GM19438 (cell line): ENCODE results near the gene TMEM150B.

Experiments used
- ATAC-seq: cut with Tn5 transposase; IDR thresholded peaks from one replicate; pipeline ENCODE4 v1.9.1; 2021; ENCODE audit warnings: low read depth; ENCODE audit not compliant: unreplicated experiment

The TMEM150B gene

GRCh38 chr19:55308281-55308680 is 16.9 kb downstream of the TMEM150B start:
- no peak for ATAC-seq

- ATAC-seq: no peak
These were observed 18.4 kb downstream of the TMEM150B start for GRCh38 chr19:55306712-55307111.

- ATAC-seq: no peak
These were observed 19.1 kb downstream of the TMEM150B start for GRCh38 chr19:55305983-55306562.

- no peak for ATAC-seq
These were observed 19.6 kb downstream of the TMEM150B start for GRCh38 chr19:55305491-55305890.

- ATAC-seq: no peak
These were observed 20.2 kb downstream of the TMEM150B start for GRCh38 chr19:55304980-55305379.

DNA sequence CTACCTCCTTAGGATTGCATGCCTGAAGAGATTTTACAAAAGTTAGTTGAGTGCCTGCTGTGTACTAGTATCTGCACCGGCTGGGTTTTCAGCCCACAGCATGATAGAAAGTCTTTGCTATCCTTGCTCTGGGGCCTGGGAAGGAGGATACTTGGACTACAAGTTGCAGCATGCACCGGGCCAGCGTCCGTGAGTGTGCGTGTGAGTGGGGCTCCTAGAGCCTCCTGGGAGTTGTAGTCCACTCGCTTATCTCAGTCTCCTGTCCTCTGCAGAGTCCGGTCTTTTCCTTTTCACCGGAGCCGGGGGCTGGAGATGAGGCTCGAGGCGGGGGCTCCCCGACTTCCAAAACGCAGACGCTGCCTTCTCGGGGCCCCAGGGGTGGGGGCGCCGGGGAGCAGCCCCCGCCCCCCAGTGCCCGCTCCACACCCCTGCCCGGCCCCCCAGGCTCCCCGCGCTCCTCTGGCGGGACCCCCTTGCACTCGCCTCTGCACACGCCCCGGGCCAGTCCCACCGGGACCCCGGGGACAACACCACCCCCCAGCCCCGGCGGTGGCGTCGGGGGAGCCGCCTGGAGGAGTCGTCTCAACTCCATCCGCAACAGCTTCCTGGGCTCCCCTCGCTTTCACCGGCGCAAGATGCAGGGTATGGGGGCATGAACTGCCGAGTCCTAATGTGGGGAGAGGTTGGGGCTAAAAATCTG is 20.7 kb downstream of the TMEM150B start:
- no peak for ATAC-seq

- ATAC-seq: no peak
These were observed 21.7 kb downstream of the TMEM150B start for GRCh38 chr19:55303477-55303876.

GRCh38 chr19:55302318-55302703 is 22.8 kb downstream of the TMEM150B start:
- no peak for ATAC-seq

GRCh38 chr19:55301459-55302317 is 23.5 kb downstream of the TMEM150B start:
- ATAC-seq: no peak

DNA sequence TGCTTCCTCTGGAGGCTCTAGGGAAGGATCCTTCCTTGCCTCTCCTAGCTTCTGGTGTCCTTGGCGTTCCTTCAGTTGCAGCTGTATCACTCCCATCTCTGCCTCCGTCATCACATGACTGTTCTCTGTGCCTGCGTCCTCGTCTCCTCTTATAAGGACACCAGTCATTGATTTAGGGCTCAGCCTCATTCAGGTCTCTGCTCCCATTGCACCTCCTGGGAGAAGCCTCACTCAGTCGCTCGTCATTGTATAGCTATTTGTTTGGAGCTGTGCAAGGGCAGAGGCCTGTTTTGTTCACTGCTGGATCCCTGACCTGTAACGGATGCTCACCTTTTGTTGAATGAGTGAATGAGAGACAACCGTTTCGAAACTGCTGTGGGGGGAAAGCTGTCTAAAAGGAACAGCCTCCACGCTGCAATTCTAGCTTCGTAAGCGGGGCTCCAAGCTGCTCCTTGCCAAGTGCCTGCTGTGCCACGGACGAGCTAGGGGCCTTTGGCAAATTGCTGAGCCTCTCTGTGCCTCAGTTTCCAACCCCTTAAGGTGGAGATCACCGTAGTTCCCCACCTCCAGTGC is 24.2 kb downstream of the TMEM150B start:
- ATAC-seq: no peak

- no peak for ATAC-seq
These were observed 25.1 kb downstream of the TMEM150B start for GRCh38 chr19:55299991-55300390.

- no peak for ATAC-seq
These were observed 27.9 kb downstream of the TMEM150B start for GRCh38 chr19:55297267-55297666.

DNA sequence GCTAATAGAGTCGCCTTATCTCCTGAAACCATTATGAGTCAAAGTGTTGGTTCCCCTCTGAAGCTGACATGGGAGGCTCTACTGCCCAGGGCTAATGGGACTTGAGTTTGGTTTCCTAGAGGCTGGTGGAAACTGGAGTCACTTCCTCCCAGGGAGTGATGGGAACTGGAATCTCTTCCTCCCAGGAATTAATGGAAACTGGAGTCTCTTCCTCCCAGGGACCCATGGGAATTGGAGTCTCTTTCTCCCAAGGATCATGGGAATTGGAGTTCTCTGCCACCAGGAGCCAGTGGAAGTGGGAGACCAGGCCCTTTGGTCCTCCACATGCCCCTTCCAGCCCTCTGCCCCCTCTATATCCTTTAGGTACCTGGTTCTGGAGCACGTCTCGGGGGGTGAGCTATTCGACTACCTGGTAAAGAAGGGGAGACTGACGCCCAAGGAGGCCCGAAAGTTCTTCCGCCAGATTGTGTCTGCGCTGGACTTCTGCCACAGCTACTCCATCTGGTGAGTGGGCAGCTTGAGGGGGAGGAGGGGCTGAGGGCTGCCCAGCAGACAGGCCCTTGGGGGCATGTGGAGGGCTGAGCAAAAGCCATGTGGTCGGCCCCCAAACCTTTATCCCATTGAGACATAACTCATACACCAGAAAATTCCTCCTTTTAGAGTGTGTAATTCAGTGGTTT is 35.9 kb downstream of the TMEM150B start:
- ATAC-seq: no peak

DNA sequence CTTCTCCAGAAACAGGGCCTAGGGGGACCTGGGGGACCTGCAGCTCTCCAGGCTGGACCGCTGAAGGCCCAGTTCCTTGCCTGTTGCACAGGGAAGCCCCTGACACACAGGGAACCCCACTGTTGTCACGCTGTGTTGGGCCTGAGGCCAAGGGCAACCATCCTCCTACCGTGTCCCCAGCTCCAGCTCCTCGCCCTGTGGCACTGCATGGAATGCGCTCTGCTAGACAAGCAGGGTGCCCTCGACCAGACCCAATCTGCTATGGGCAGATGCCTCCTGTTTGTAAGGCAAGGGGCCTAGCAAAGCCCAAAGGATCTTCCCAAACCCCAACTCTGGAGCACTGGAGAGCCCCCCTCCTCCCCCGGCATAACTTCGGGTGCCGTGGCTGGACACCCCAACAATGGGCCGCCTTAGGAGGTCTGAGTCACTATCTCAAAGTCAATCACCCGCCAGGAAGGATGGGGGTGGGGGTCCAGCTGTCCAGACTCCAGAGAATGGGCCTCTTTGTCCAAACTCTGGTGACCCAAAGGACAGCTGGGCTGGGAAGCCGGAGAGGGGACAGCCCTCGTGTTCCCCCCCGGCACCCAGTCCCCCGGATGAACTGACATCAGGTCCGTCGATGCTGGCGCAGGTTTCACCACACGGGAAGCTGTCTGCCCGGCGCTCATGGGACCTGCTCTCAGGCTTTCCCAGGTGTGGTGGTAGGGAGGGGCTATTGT is 37.6 kb downstream of the TMEM150B start:
- ATAC-seq: no peak

DNA sequence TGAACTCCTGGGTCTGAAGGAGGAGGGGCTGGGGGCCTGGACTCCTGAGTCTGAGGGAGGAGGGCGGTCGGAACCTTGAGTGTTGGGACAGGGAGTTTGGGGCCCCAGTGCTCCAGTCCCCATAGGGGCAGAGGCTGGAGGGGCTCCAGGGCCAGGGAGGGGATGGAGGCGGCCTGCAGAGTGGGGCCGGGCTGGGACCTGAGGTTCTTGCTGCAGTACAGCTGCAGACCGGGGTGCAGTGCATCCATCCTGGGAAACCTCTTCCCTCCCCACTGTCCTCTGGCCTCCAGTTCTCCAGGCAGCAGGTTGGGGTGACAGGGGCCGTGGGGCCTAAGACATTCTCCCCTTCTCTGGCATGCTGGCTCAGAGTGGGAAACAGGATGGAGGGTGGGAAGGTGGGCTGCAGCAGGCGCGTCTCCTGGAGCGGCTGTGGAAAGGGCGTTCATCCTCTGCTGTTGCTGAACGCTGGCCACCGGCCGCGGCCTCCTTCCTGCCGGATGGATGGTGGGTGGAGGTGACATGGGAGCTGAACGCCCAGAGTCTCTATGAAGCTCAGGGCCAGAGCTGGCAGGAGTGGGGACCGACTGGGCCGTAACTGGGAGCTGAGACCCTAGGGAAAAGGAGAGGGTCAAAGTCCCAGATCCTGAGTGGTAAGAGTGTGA is 39.8 kb downstream of the TMEM150B start:
- no peak for ATAC-seq

GRCh38 chr19:55284405-55285058 is 40.6 kb downstream of the TMEM150B start:
- ATAC-seq: no peak

DNA sequence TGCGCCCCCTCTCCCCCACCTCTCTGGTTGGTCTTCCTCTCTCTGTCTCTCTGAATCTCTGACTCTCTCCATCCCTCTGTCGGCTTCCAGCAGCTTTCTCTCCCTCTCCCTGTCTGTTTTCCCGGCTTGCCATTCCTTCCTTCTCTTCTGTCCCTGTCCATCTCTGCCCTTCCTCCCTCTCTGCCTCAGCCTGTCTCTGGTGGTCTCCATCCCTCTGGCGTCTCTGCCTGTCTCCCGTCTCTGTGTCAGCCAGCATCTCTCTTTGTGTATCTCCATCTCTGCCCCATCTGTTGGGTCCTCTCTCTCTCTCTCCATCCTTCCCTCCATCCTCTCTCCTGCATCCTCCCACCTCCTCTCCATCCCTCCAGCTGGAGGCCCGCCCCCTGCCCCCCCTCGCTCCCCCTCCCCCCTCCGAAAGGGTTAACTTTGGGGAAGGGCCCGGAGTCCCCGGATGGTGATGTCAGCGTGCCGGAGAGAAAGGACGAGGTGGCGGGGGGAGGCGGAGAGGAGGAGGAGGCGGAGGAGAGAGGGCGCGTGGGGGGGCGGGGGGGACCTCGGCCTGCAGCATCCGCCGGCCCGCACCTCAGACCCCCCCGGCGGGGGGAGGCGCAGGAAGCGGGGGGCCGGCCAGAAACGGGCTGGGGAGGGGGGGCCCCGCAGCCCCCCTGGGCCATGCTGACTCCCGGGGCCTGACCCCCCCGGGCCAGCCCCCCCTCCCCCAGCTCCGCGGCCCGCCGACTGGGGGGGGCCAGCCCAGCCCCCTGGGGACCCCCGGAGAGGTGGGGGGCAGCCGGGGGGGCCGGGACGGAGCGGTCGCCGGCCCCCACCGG is 41.4 kb downstream of the TMEM150B start, which contains the start of gene BRSK1:
TSS of gene BRSK1 (plus strand) at position 450 of the 830 bp plus-strand sequence. CDS start 446 bp downstream, outside the sequence.
- ATAC-seq: no peak
